Right atrium auricular region (tissue), 2 donors: ENCODE results near the gene LRRC10. TPM values are rescaled to one million over a fixed set of nuclear protein-coding genes. Genes with fewer than 3 reads are reported as not detected.
A peak's percentile ranks its signal among the peaks of the same experiment; 100 is the strongest.

Source experiments
- DNase-seq: peaks from one replicate; pipeline ENCODE4 v3.0.0-alpha.2; 2019; ENCODE audit warnings: low spot score
- H3K27ac ChIP-seq, 2 donors: fragments of 200-600 bp; sonication (generic); 1 replicate in 1 of 2; 2 replicates in 1 of 2; pipeline ENCODE4 v1.5.1; 2016 to 2019
- H3K27me3 ChIP-seq, 2 donors: fragments of 200-600 bp; sonication (generic); one replicate each; pipeline versions ENCODE4 v1.5.1 to v1.6.0; 2017 to 2019
- H3K36me3 ChIP-seq: fragments of 200-600 bp; sonication (generic); one replicate; pipeline ENCODE4 v1.5.1; 2016
- H3K4me1 ChIP-seq, 2 donors: fragments of 200-600 bp; sonication (generic); one replicate each; pipeline versions ENCODE4 v1.5.1 to v1.6.0; 2017 to 2019
- H3K4me3 ChIP-seq, 2 donors: fragments of 200-600 bp; sonication (generic); 1 replicate in 1 of 2; 2 replicates in 1 of 2; pipeline ENCODE4 v1.5.1; 2017 to 2019; ENCODE audit warnings: mild to moderate bottlenecking in 1 of 2, moderate library complexity in 1 of 2
- H3K9me3 ChIP-seq, 2 donors: fragments of 200-600 bp; sonication (generic); one replicate each; pipeline ENCODE4 v1.5.1; 2019
- CTCF ChIP-seq, 2 donors: fragments of 200-600 bp; sonication (generic); IDR thresholded peaks; one replicate each; pipeline ENCODE4 v1.5.1; 2019; ENCODE audit warnings: antibody characterized with exemption in 2 of 2
- total RNA-seq, 2 donors: library from RNA; depleted of rRNA; stranded (reverse); fragments of >200 nt; gene quantifications; one replicate each; pipeline ENCODE4 v1.1.0, GENCODE V29; 2016

Gene LRRC10
- total RNA-seq, 2 donors from 2014 or later = 3.1 to 32.4 TPM

- DNase-seq = no peak
- Histone ChIP-seq H3K9me3 (no peaks in the 10 kb centered on the region), H3K4me1 (peaks cover 0 to 17% of the 10 kb centered on the region in 2 donors), H3K27ac (no peak overlapping the region), H3K27me3 (no peaks in the 10 kb centered on the region), H3K36me3 (peaks cover 67% of the 10 kb centered on the region), H3K4me3 (no peak overlapping the region)
- no peak for TF ChIP-seq CTCF (IDR thresholded peaks at IDR 0.05)
These were observed 22.2 kb downstream of the LRRC10 start for GRCh38 chr12:69588527-69588926.

DNA sequence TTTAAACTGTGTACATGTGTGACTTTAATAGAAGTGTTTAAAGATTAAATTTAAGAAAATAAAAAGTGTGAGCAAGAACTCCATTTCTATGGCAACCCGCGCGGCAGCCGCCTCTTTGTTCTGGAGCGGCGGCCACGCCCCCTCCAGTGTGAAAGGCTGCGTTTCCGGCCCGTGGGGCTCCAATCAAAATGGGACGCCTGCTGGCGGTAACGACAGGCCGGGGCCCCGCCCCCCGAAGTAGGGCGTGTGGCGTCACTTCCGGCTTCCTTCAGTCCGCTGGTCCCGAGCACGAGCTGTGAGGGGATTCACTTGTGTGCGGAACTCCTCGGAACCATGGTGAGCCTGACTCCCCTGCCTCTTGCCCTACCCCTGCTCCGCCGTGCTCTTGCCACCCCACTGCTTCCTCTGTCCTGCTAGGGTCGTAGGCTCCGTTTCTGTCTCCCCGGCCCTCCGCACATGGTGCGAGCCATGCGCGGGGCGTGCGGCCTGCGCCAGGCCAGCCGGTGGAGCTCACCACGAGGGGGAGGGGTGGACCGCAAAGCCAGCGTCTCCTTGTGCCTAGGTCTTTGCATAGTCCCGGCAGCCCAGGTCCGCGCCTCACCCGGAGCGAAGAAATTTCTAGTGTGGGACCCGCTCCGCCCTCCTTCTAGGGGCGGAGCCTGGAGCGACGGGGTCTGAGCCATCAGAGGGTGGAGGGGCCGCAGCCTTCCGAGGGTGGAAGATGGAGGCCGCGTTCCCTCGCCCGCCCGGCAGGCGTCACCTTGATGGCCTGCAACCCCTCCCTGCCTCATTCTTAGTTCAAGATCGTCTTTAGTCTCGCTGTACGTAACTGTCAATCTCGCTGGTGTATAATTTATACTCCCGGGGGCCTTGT, 25.3 kb downstream of the LRRC10 start, which contains the start of gene CCT2:
CCT2 (plus strand) TSS at position 271 of the 874 bp plus-strand sequence; CDS start at position 334, 63 bp downstream.
- no peaks in the 10 kb centered on the region for H3K27me3 ChIP-seq
- H3K4me1 ChIP-seq = peaks cover 0 to 17% of the 10 kb centered on the region in 2 donors
- peak within 1 kb of the TSS; percentile 84 to 98 for H3K4me3 ChIP-seq
- peak in 1 of 2 donors; percentile 39 for TF ChIP-seq CTCF (IDR thresholded peaks at IDR 0.05)
- peak within 1 kb of the TSS; percentile 91 to 93 for H3K27ac ChIP-seq
- H3K36me3 ChIP-seq = peaks cover 37% of the 10 kb centered on the region
- H3K9me3 ChIP-seq = no peaks in the 10 kb centered on the region
- DNase-seq = peak; percentile 97

DNA sequence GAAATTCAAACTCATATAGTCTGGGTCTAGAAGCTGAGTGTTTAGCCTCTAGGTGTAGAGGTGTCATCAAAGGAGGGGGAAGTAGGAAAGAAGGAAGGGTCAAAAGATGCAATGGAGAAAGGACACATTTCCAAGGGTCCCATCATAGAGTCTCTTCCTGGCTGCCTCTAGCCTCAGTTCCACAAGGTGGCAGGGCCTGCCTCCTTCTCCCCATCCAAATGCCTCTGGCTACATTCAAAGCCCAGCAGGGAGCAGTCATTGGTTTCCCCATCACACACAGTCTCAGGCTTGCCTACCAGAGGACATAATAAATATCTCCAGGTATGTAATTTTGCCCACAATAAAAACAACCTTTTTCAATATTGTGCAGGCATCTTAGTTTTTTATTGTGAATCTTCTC, 27.5 kb downstream of the LRRC10 start:
- H3K9me3 ChIP-seq = no peaks in the 10 kb centered on the region
- H3K4me3 ChIP-seq = no peak overlapping the region
- peaks cover 0 to 17% of the 10 kb centered on the region in 2 donors for H3K4me1 ChIP-seq
- DNase-seq = no peak
- no peak for TF ChIP-seq CTCF (IDR thresholded peaks at IDR 0.05)
- no peaks in the 10 kb centered on the region for H3K27me3 ChIP-seq
- H3K27ac ChIP-seq = no peak overlapping the region
- H3K36me3 ChIP-seq = peaks cover 15% of the 10 kb centered on the region

DNA sequence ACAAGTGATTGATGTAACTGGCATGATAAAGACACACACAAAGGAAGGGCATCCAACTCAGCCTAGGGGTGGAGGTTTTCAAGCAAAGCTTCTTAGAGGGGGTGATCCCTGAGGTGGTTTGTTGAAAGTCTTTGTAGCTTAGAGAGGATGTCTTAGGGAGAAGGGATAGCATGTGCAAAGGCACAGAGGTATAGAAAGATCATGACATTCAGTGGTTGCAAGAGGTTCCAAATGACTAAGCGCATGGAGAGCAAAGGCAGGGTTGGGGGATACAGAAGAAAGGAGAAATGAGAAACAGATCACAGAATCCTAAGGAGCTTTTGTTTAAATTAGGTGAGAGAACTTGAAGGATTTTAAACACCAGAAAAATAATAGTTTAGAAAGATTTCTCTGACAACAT, 30.6 kb downstream of the LRRC10 start:
- Histone ChIP-seq H3K27ac (no peak overlapping the region), H3K36me3 (peaks cover 5% of the 10 kb centered on the region), H3K4me1 (peaks cover 0 to 4% of the 10 kb centered on the region in 2 donors), H3K9me3 (no peaks in the 10 kb centered on the region), H3K4me3 (no peak overlapping the region), H3K27me3 (no peaks in the 10 kb centered on the region)
- DNase-seq = no peak
- TF ChIP-seq CTCF (IDR thresholded peaks at IDR 0.05) = no peak

- no peaks in the 10 kb centered on the region for H3K4me1 ChIP-seq
- no peaks in the 10 kb centered on the region for H3K9me3 ChIP-seq
- H3K27ac ChIP-seq = no peak overlapping the region
- TF ChIP-seq CTCF (IDR thresholded peaks at IDR 0.05) = no peak
- H3K4me3 ChIP-seq = no peak overlapping the region
- no peaks in the 10 kb centered on the region for H3K27me3 ChIP-seq
- peaks cover 15% of the 10 kb centered on the region for H3K36me3 ChIP-seq
- DNase-seq = no peak
These were observed 31.7 kb downstream of the LRRC10 start for GRCh38 chr12:69579029-69579428.
